Amniotic epithelial cell (primary cell): Measurements from ENCODE around the gene SHROOM4.
A peak's percentile ranks its signal among the peaks of the same experiment; 100 is the strongest.

Source experiments
- DNase-seq: peaks from one replicate; pipeline ENCODE4 v3.0.0-alpha.2; 2010; ENCODE audit warnings: low read depth

SHROOM4 gene

DNA sequence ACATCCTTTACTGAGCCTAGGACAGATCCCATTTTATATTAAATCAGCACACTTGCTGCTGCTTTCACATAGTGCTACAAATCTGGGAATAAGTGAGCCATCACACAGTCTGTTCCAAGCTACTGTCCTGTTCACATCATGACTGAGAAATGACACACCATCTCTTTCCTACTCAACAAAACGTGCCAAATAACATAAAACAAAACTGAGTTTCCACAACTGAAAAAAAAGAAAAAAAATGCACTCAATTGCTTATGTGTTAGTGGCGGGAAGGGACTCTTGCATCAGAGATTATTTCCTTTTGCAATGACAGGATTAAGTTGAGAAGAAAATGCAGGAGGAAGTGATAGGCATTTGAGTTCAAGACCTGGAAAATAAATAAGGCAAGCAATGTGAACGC is 109.0 kb downstream of the SHROOM4 start:
- DNase-seq: no peak

DNA sequence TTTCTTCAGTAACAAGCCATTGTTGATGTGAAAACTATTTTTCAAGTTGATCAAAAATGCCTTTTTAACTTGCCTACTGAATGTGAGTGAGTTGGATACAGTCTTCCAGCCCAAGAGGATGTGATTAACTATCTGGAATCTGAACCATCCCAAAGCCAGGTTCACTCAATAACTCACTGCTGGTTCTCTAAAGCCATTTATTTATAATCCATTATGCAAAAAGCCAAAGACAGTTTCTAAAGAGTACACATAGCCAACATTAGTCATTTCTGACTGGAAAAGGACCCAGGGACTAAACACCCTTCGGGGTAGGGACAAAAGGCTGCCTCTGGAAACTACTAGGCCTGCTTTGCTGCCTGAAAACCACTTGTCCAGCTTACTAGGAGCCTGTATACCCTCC is 109.6 kb downstream of the SHROOM4 start:
- no peak for DNase-seq

DNA sequence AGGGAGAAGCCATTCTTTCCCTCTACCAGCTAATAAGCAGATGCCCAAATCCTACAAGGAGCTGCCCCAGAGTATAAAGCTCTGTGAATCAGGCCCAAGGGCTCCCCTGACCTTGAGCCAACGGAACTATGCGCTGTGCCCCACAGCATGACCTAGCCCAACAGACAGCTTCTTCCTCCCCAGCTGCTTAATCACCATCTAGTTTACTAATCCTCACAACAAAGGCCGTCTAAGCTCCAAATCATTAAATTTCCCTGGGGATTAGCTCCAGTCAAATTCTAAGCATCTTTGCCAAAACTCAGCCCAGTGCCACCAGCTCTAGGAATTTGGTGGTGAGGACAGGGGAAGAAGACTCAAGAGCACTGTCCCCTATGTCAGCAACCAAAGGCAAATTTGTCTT is 113.1 kb downstream of the SHROOM4 start:
- peak; percentile 29 for DNase-seq

DNA sequence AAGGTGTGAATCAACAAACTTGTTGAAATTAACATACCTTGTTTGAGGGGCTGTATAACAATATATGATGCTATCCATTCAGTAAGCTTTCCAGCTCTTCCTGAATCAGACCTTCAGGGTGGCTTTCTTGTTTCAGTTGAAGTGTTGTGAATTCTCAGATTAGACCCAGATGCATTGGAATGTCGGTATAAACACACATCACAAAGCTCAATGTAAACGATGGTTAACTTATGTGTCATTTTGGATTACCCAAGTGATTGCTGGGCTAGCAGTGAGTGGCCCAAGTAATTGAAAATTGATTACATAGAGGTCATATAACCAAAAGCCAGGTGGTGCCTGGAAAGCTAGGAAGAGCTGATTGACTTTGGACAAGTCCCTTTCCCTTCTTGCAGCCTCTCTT is 115.0 kb downstream of the SHROOM4 start:
- no peak for DNase-seq

DNA sequence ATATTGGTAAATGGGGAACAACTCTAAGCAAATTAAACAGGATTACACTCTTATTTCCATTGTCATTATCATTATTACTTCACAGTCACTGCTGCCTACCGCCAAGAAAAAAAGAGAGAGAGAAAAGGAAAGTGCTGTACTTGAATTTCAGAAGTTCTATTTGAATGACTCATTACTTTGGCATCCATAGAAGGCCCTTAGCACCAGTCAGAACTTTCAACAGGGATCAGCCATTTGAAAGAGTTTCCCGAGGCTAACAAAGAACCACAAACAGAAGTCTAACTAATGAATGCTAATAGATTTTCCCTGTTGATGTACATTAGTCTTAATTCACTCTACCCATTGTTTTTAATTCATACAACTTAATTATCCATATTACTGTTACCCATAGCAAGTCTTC is 116.3 kb downstream of the SHROOM4 start:
- DNase-seq: peak; percentile 75

DNA sequence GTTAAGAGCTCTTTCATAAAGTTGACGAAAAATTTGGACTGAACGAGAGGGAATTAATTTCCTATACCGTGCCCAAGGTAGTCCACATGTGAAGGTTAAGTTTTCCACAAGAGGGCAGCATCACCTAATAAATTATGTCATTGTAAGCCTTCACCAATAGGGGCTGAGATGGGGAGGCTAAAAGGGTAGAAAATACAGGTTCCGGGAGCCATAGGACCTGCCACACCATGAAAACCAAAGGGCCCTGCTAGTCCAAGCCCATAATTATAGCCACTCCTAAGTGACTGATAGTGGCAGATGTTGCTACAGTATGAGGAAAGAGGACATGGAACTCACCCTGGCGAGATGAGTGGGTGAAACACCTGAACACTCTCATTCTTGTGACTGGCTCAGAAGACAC is 122.2 kb downstream of the SHROOM4 start:
- peak; percentile 30 for DNase-seq

DNA sequence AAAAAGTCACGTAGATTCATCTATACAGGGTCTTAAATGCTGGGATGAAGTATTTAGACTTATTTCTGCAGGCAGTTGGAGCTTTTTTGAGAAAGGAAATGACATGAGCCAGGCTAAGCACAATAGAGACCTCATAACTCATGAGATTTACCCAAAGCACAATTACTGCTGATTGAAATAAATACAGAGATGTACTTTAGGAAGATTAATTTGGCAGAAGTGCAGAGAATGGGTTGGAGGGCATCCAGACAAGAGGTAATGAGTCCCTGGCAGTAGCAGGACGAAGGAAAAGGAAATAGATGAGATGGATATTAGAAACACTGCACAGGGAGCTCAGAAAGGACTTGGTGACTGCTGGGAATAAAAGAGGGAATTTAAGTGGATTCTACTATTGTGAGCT is 129.1 kb downstream of the SHROOM4 start:
- no peak for DNase-seq

DNA sequence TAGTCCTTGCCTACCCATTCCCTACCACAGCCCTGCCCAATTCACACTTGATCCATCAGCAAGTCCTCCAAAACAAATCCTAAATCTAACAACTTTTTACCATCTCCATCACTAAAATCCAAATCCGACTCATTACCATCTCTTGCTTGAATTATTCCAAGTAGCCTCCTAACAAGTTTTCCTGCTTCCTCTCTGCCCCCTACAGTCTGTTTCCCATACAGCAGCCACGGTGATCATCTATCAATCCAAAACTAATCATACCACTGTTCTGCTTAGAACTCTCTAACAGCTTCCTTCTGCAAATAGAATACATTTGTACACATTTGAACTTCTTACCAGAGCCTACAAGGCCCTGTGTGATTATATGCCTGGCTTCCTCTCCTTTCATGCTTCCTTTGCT is 133.0 kb downstream of the SHROOM4 start:
- no peak for DNase-seq

DNA sequence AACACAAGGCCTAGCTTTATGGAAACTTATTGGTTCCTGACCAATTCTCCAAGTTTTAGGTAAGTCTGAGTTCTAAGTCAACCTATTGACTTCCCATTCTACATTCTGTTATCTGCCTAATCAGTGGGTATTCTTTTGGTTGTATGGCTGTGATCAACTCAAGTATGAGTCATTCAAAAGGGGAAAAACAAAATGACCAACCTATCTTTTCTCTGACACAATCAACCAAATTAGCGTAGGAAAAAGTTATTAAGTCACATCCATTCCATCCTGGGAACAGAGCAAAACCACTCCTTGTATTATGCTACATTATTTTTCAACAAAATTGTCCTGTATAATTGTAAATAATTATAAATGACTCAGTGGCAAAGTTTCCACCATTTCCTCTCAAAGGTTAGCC is 136.2 kb downstream of the SHROOM4 start:
- no peak for DNase-seq

DNA sequence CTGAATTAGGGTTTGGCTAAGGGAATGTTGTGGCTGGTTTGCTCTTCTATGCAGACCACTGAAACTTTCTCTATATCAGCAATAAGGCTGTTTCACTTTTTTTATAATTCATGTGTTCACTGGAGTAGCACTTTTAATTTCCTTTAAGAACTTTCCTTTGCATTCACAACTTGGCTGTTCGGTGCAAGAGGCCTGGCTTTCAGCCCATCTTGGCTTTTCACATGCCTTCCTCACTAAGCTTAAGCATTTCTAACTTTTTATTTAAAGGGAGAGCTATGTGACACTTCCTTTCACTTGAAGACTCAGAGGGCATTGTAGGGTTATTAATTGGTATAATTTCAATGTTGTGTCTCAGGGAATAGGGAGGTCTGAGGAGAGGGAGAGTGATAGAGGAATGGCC is 142.3 kb downstream of the SHROOM4 start:
- DNase-seq: no peak

DNA sequence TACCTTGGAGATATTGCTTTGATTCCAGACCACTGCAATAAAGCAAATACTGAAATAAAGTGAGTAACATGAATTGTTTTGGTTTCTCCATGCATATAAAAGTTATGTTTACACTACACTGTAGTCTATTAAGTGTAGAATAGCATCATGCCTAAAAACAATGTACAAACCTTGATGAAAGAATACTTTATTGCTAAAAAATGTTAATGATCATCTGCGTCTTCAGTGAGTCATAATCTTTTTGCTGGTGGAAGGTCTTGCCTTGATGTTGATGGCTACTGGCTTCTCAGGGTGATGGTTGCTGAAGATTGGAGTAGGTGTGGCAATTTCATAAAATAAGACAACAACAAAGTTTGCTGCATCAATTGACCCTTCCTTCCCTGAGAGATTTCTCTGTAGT is 145.1 kb downstream of the SHROOM4 start:
- DNase-seq: no peak

DNA sequence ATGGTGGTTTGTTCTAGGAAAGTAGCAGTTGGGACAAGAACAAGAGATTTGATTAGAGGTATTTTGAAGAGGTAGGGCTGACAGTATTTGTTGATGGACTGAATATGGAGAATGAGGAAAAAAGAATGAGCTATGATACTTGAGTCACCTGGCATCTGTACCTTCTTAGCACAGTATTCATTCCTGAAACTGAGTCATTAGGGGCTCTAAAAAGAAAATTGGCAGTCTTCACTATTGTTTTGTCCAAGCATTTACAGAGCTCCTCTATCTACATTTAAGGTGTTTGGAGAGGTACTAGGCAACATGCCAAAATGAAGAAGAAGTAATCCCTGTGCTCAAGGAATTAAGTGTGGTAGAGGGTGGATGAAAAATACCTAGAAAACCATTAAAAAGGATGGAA is 165.8 kb downstream of the SHROOM4 start:
- no peak for DNase-seq

DNA sequence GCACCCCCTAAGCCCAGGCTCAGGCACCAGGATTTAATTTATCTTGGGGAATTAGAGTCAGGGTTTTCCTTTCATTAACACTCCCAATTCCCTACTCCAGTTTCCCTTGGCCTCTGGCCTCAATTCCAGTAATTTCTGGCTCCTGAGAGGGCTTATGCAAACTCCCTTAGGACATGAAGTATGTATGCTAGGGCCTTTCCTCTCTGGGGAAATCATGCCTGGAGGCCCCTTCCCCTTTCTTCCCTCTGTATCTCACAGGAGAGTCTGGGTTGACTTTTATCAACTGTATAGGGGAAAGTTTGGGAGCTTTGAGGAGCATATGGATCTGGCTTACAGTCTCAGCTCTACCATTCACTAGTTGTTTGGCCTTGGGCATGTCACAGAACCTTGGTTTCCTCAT is 169.5 kb downstream of the SHROOM4 start:
- no peak for DNase-seq

DNA sequence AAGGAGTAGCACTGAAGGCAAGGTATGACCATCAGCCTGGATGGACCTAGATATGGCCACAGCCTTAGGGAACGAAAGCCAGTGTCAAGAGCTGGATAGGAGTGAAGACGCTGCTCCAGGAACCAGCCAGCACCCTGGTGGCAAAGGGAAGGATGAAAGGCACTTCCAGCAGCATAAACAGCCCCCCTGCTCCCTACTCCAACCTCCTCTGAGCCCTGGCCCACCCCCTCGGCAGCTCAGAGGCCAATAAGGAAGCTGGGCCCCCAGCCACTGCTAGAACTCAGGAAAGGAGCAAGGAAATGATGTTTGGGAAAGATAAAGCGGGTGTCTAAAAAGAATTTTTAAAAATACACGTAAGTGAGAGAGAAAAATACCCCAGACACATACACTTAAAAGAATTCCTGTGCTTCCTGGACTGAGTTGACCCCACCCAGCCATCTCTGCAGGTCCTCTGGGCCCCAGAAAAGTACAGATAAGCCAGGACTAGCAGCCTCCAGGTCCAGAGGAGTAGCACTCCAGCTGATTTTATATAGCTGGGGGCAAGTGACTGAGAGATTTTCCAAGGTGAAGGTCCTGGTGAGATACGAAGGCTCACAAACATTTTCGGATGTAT is 170.4 kb downstream of the SHROOM4 start:
- no peak for DNase-seq

DNA sequence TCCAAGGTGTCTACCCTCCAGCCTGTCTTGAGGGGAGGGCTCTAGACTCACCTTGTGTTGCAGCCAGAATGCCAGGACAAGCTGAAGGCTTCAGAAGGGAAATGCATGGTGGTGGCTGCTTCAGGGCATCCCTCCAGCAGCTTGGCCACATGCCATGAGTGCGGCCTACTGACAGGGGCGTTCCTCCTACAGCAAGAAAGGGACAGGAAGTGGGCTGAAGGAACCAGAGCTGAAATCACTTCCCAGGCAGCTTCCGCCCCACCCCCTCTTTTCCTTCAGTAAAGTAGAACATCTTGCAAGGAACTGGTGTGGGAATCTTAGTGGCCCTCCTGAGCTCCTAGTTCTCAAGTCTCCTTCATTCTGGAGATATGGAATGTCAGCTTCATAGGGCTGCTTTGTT is 175.9 kb downstream of the SHROOM4 start:
- DNase-seq: no peak

DNA sequence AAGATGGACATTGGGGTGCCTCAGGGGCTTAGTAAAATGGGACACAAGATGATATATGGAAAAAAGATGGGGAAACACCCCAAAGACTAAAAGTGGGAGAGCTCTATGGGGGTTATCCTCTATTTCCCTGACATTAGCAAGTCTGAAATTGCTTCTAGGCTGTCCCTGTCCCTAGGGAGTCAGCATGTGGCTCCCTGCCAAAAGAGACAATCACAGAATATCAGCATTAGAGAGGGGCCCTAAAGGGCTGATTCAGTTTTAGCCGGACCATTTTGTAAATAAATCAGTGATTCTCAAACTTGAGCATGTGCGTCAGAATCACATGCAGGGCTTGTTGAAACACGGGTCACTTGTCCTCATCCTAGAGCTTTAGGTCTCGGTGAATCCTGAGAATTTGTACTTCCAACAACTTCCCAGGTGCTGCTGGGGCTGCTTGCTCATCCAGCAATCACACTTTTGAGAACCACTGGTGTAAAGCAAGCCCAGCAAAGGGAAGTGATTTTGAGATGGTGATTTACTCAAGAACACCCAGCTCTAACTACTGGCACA is 178.1 kb downstream of the SHROOM4 start:
- no peak for DNase-seq

DNA sequence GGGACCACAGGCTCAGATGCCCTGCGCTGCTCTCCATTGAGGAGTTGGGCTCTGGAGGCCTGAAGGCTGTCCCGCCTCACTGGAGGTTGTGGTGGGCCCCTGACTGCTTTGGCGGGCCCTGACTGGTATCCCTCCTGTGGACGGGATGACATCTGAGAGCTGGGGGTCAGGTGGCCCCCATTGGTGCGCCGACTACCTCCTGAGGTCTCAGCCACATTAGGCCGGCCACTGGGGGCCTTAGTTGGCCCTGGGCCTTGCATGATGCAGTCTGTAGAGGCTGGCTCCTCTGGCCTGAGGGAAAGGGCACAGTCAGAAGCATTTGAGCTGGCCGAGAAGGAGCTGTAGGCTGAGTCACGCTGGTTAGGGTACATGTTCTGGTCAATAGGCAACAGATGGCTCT is 178.8 kb downstream of the SHROOM4 start:
- DNase-seq: no peak

DNA sequence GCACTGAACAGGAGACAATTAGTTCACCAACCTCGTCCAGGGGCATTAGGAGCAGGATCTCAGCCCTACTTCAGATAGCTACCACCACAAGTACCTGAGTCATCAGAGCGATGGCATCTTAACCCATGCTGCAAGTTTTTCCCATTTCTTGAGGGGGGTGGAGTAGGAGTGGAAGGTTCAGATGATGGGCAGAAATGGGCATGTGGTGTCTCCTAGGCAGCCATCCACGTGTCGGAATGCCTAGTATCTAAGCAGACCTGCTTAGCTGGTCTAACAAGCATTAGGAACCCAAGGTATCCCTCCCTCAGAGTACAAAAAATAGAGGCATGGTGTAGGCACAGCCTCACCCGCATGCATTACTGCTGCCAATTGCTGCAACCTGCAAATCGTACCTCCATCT is 184.2 kb downstream of the SHROOM4 start:
- DNase-seq: no peak

DNA sequence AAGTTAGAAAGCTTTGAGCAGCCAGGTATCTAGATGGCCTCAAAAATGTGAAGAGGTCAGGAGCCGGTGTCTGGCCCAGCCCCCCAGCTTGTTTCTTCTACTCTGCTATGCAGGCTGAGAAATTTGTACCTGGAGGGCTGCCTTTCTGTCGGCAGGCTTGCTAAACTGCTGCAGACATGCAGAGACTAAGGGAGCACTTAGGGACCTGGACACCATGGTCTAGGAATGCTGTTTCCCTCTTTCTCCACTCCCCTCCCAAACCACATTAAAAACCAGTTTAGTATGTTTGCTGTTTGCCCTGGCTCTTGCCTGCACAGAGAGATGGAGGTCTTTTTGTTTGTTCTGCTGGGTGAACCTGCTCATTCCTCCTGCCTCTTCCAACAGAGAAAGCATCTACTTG is 186.3 kb downstream of the SHROOM4 start:
- DNase-seq: no peak

DNA sequence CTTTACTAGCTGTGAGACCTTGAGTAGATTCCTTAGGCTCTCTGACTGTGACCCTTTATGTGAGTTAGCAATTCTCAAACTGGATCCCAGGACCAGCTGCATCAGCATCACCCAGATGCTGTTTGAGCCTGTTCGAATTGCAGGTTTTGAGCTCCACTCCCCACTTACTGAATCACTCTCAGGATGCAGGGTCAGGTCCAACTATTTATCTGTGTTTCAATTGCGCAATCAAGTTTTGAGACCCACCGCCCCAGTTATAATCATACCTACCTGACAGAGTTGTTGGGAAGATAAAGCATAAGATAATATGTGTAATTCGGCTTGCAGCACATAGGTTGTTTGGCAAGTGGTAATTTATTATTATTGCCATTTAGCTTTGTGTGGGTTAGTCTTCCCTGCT is 187.6 kb downstream of the SHROOM4 start:
- DNase-seq: no peak

DNA sequence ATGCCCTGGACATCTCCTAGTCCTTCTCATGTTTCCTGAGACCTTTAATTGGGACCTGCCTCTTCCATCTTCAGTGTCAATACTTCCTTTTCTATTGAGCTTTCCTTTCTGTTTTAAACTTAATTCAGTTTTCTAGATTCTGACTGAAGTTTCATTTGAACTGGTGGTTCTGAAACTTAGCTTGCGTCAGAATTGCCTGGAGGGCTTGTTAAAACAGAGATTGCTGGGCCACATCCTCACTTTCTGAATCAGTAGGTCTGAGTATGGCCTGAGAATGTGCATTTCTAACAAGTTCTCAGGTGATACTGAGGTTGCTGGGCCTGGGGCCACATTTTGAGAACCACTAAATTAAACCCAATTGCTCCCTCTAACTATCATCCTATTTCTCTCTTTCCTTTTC is 191.2 kb downstream of the SHROOM4 start:
- DNase-seq: no peak

DNA sequence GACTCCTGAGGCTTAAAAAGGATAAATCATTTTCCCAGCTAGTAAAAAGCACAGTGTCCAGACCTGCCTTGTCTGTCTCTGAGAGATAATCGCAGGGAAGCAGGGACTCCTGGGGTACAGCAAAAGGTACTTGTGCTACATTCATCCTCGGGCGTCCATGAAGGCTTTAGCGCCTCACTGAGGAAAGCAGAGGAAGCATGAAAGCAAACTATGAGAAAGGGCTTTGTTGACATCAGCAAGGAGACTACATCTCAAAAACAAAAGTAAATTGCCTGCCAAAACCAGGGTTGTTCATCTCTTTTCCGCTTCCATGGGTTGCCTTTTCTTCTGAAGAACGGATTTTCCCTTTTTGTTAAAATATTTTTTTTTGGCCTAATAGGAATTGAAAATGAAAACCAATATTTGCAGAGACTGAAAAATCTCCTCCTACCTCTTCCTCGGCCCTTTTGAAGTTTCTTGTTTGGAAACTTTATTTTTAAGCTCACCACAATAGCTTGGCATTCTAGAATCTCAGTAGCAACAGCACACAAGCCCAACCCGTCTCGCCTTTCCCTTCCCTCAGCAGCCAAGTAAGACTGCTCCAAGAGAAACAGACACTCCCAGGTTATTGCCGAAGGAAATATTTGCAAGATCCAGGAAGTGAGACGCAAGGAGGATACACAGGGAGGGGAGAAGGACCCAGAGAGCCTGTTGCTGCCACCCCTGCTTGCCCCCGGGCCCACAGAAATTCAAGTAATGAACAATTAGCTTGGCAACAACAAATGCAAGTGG is 195.0 kb downstream of the SHROOM4 start:
- no peak for DNase-seq

DNA sequence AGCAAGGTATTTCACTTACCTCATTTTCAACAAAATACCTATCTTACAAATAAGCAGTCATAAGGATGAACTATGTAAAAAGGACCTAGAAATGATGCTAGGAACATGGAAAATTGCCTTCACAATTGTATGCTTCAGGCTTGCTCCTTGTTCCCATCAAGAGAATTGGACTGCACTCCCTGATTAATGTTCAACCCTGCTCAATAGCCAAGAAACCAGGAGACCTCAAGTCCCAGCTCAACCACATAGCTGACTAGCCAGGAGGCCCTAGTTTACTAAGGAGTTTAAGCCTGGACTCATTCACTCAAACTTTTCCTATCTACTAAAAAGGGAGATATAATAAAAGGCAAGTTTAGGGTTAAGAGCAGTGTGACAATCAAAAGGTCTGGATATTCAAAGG is 196.8 kb downstream of the SHROOM4 start:
- no peak for DNase-seq
